GM12878 (cell line): ENCODE measurements around the gene HTN3. TPM values are rescaled to one million over a fixed set of nuclear protein-coding genes. Genes with fewer than 3 reads are reported as not detected.
"Not testable (repeated sequence)": the region's sequence is repeated elsewhere in the genome, so short reads cannot be mapped to it uniquely, and the experiment has no call there.

Experiments used
- ATAC-seq: fragments of 200-7000 bp; cut with Tn5 transposase; 3 replicates; pipeline ENCODE4 v1.9.1; 2020; ENCODE audit warnings: mild to moderate bottlenecking, moderate library complexity
- BruUV-seq: library from RNA; stranded (reverse); fragments of 400-500 nt; replicated peaks from 2 replicates; lab custom pipeline; 2021; lab: Mats Ljungman, UMichigan
- CTCF ChIA-PET: fragments of 300-600 bp; sonication (Branson Sonifier 250); formaldehyde crosslinking; extraction: SDS; loops from one replicate; lab custom pipeline; 2021; ENCODE audit warnings: inconsistent platforms; lab: Yijun Ruan, JAX
- POLR2A ChIA-PET: fragments of 350-600 bp; formaldehyde crosslinking; extraction: SDS; loops from one replicate; lab custom pipeline; 2021; ENCODE audit warnings: inconsistent platforms; lab: Charles Lee
- RAD21 ChIA-PET: fragments of 300-600 bp; sonication (Branson Sonifier 250); formaldehyde crosslinking; loops from one replicate; lab custom pipeline; 2023; ENCODE audit warnings: antibody characterized with exemption; ENCODE audit not compliant: unreplicated experiment; lab: Charles Lee
- SMC1A ChIA-PET: fragments of 300-600 bp; sonication (Branson Sonifier 250); formaldehyde crosslinking; loops from one replicate; lab custom pipeline; 2023; ENCODE audit not compliant: unreplicated experiment, uncharacterized antibody; lab: Charles Lee
- DNase-seq: peaks from one replicate; pipeline ENCODE4 v3.0.0-alpha.2; 2011; ENCODE audit warnings: low read depth, low spot score
- FAIRE-seq: peaks from 3 replicates; lab custom pipeline; 2011; peaks lifted over from hg19 to GRCh38; lab: Jason Lieb, UNC
- H2AFZ ChIP-seq: 2 replicates; pipeline ENCODE4 v1.6.0; 2011; ENCODE audit warnings: low read depth, low read length, control low read depth; ENCODE audit not compliant: control insufficient read depth
- H3K27ac ChIP-seq: 2 replicates; pipeline ENCODE4 v1.5.1; 2011; ENCODE audit warnings: control low read depth; ENCODE audit not compliant: control insufficient read depth, insufficient read depth
- H3K27me3 ChIP-seq, 2 experiments: replicated peaks in 1 of 2; 2 replicates each; pipeline versions ENCODE4 v1.6.0 to v1.6.1; 2011; ENCODE audit warnings: low read length in 1 of 2; ENCODE audit not compliant: control insufficient read depth in 2 of 2, insufficient read depth in 2 of 2
- H3K36me3 ChIP-seq, 2 experiments: 2 replicates each; pipeline ENCODE4 v1.5.1; 2011; ENCODE audit warnings: low read length in 1 of 2; ENCODE audit not compliant: control insufficient read depth in 2 of 2, insufficient read depth in 2 of 2
- H3K4me1 ChIP-seq: 2 replicates; pipeline ENCODE4 v1.6.1; 2011; ENCODE audit warnings: mild to moderate bottlenecking, low read length, moderate library complexity, mixed read lengths; ENCODE audit not compliant: control insufficient read depth, insufficient read depth
- H3K4me2 ChIP-seq: 2 replicates; pipeline ENCODE4 v1.6.0; 2011; ENCODE audit warnings: control low read depth; ENCODE audit not compliant: control insufficient read depth, insufficient read depth
- H3K4me3 ChIP-seq: fragments of 200-600 bp; sonication (generic); 2 replicates; pipeline ENCODE4 v1.5.1; 2016
- H3K79me2 ChIP-seq: 2 replicates; pipeline ENCODE4 v1.6.0; 2011; ENCODE audit warnings: low read length; ENCODE audit not compliant: control insufficient read depth, insufficient read depth
- H3K9ac ChIP-seq: 2 replicates; pipeline ENCODE4 v1.8.0; 2011; ENCODE audit warnings: low read length, control low read depth, mixed read lengths; ENCODE audit not compliant: control insufficient read depth, insufficient read depth
- H3K9me3 ChIP-seq: replicated peaks from 3 replicates; pipeline ENCODE4 v1.5.1; 2011; ENCODE audit warnings: mild to moderate bottlenecking, low read length; ENCODE audit not compliant: control insufficient read depth, insufficient read depth
- H4K20me1 ChIP-seq: 2 replicates; pipeline ENCODE4 v1.6.0; 2011; ENCODE audit not compliant: control insufficient read depth, insufficient read depth
- ASH2L ChIP-seq: fragments of 300-600, 200-600 bp; sonication (generic); IDR thresholded peaks from 2 replicates; pipeline ENCODE4 v1.6.1; 2017; ENCODE audit warnings: low read depth, mild to moderate bottlenecking, borderline replicate concordance
- IKZF1 ChIP-seq: fragments of 450-650 bp; conservative IDR thresholded peaks from 2 replicates; pipeline ENCODE4 v1.6.1; 2017; ENCODE audit warnings: antibody characterized with exemption, mild to moderate bottlenecking
- KAT2A ChIP-seq: conservative IDR thresholded peaks from 2 replicates; pipeline ENCODE4 v1.6.1; 2011; ENCODE audit warnings: low read depth, low read length; ENCODE audit not compliant: control insufficient read depth
- NRF1 ChIP-seq: conservative IDR thresholded peaks from 2 replicates; pipeline ENCODE4 v1.6.1; 2011; ENCODE audit warnings: mild to moderate bottlenecking, low read depth, low read length, improper control_type of control experiment
- RELA ChIP-seq: fragments of 450-650 bp; IDR thresholded peaks from 2 replicates; pipeline ENCODE4 v1.8.0; 2014; ENCODE audit warnings: borderline replicate concordance; ENCODE audit not compliant: partially characterized antibody
- WGBS: methylation state at CpG from one replicate; pipeline ENCODE4 v1.1.6; 2016; ENCODE audit warnings: low lambda C conversion rate; ENCODE audit not compliant: insufficient replicate concordance, insufficient coverage; ENCODE audit errors: missing lambda C conversion rate; 5-methylcytosine and 5-hydroxymethylcytosine counted together
- in situ Hi-C: fragments of 300-500 bp; cut with MboI; formaldehyde crosslinking; loops from 9 replicates; pipeline ENCODE4 v1.14.3; 2018; ENCODE audit warnings: mixed read lengths
- intact Hi-C: fragments of 100-400 bp; cut with micrococcal nuclease; formaldehyde crosslinking; loops from one replicate; pipeline ENCODE4 v1.14.2; 2022; ENCODE audit not compliant: unreplicated experiment
- polyA plus RNA-seq, 11 experiments: library from polyadenylated mRNA; depleted of rRNA in 4 of 11; unstranded in 6 of 11; stranded (reverse) in 5 of 11; fragments of >200 nt; fragmentation: Nextera tagmentation in 4 of 11; fragmentation: Illumina TruSeq in 1 of 11; extraction: Ambion mirVana in 4 of 11; extraction: Trizol in 1 of 11; gene quantifications; 1 replicate in 1 of 11; 2 replicates in 10 of 11; pipeline versions ENCODE4 v1.2.1 to v1.2.3, GENCODE V29; 2011 to 2016; ENCODE audit warnings: inconsistent platforms in 2 of 11, missing spikeins in 2 of 11, low read depth in 1 of 11
- total RNA-seq, 4 experiments: library from RNA; depleted of rRNA in 3 of 4; stranded (reverse); fragments of >200 nt in 3 of 4; fragmentation: Illumina TruSeq in 1 of 4; extraction: Trizol in 1 of 4; gene quantifications; 2 replicates each; pipeline versions ENCODE4 v1.2.1 to v1.2.3, GENCODE V29; 2013 to 2021

Gene HTN3
- total and polyA plus RNA-seq, 10 of the 15 experiments (the other 5 are each of a cell fraction or from before 2014, with no cell fraction given) = not detected

- TF ChIP-seq RELA (no peak), ASH2L (no peak), KAT2A (no peak), NRF1 (no peak), IKZF1 (no peak)
Measured at GRCh38 chr4:70027011-70027410, 1.2 kb upstream of the HTN3 start (continued).

- intact Hi-C loops, H3K9ac ChIP-seq, FAIRE-seq, H3K27me3 ChIP-seq, H2AFZ ChIP-seq, ATAC-seq, CTCF ChIA-PET, H3K79me2 ChIP-seq, SMC1A ChIA-PET, POLR2A ChIA-PET, H3K9me3 ChIP-seq, H3K4me2 ChIP-seq, DNase-seq, BruUV-seq, H3K4me3 ChIP-seq, H3K4me1 ChIP-seq, H3K36me3 ChIP-seq, in situ Hi-C loops, H3K27ac ChIP-seq, RAD21 ChIA-PET, H4K20me1 ChIP-seq: not testable (repeated sequence)
- WGBS = 44% methylated on average over 4 of the region's 18 CpGs
Measured at GRCh38 chr4:70037559-70037958, 9.3 kb downstream of the HTN3 start.

GRCh38 chr4:70039928-70040327 lies 11.7 kb downstream of the HTN3 start:
- H3K9ac ChIP-seq, ATAC-seq, CTCF ChIA-PET, POLR2A ChIA-PET, in situ Hi-C loops, H2AFZ ChIP-seq, H3K79me2 ChIP-seq, BruUV-seq, H4K20me1 ChIP-seq, H3K9me3 ChIP-seq, H3K4me3 ChIP-seq, RAD21 ChIA-PET, H3K4me1 ChIP-seq, DNase-seq, FAIRE-seq, H3K36me3 ChIP-seq, H3K4me2 ChIP-seq, H3K27me3 ChIP-seq, H3K27ac ChIP-seq, intact Hi-C loops: not testable (repeated sequence)
- SMC1A ChIA-PET = interaction anchor here (2.2 kb wide), 1 partner anchor 9 kb away, joined by 10 read pairs; no protein-coding TSS in a partner anchor
